NCI-H2107 (cell line): Measurements from ENCODE around the gene SMIM5.

Source experiments
- DNase-seq: peaks from one replicate; lab custom pipeline; 2025; lab: John Stamatoyannopoulos, UW

The SMIM5 gene

DNA sequence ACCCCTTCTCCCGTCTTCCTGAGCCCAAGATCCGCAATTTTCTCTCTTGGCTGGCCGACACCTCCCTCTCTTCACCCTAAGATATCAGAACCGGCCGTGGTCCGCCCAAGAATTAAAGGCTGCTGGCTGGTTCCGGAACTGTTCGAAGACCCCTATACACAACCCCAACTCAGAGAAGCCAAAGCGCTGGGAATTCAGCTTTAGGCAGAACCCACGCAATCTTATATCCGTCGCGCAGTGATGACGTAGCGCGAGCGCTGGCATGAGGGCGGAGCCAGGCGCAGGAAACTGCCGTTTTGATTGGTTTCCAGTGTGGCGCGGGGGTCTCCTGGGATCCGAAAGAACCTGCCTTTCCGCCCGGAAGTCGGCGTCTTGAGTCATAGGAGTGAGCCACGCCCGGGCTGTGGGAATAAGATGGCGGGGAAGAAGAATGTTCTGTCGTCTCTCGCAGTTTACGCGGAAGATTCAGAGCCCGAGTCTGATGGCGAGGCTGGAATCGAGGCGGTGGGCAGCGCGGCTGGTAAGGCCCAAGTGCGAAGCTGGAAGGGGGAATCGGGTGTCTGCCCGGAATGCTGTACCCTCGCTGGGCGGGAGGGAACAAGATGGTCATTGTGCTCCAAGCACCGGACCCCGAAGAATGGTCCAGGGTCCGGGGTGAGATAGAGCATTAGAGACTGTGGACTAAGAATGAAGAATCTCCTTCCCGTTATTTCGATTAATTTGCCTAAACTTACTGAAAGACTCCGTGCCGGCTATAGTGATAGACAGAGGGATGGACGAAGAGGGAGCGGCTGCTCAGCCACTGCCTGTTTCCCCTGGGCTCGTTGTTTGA is 33.9 kb downstream of the SMIM5 start, which contains the start of the genes RECQL5 and SAP30BP:
TSS of gene RECQL5 (minus strand) at position 196 of the 832 bp plus-strand sequence. CDS start 597 bp downstream, outside the sequence.
TSS of gene SAP30BP (plus strand) at position 380 of the 832 bp plus-strand sequence. CDS start at position 415, 35 bp downstream.
- peak; percentile 96 for DNase-seq

DNA sequence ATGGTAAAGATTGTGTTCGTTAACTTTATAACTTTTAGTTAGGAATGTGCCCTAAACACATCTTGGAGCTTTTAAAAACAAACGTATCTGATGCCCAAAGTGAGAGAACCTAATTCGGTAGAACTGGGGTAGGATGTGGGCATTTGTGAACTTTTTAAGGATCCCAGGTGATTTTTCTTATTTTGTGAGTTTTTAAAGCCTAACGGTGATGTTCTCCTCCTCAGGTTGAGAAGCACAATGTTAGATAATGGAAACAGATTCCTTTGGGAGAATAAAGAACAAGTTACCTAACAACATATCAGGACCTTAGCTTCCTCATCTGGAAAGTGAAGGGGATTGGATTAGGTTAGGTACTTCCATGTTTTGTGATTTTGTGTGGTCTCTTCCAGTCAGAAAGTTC is 34.6 kb downstream of the SMIM5 start:
- DNase-seq: no peak

DNA sequence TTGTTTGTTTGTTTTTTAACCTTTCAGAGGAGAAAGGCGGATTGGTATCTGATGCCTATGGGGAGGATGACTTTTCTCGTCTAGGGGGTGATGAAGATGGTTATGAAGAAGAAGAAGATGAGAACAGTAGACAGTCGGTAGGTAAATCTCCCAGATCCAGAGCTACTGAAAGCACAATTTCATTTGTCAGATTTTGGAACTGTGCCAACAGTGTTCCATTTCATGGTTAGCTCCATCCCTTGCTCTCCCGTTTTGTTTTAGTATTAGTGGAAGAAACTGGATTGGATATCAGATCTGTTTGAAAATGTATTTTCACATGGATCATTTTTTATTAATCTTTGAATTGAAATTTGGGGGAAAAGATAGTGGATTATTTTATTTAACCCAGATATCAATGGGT is 35.3 kb downstream of the SMIM5 start:
- no peak for DNase-seq

DNA sequence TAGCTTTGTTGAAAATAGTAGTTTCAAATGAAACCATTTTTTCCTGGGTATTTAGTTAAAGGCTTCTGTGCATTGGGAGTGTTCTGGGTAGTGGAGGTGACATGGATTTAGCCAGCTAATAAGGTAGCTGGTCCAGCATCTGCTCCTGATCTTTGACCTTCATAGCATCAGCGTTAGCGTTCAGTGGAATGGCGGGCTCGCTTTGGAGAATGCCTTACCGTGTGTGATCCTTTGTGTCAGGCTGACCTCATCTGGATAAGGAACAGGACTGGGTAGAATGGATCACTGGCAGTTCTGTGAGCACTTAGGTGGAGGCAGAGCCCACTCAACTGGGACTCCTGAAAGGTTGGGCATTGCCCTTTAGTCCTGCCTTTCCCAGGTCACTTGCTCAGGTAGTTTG is 37.6 kb downstream of the SMIM5 start:
- no peak for DNase-seq

DNA sequence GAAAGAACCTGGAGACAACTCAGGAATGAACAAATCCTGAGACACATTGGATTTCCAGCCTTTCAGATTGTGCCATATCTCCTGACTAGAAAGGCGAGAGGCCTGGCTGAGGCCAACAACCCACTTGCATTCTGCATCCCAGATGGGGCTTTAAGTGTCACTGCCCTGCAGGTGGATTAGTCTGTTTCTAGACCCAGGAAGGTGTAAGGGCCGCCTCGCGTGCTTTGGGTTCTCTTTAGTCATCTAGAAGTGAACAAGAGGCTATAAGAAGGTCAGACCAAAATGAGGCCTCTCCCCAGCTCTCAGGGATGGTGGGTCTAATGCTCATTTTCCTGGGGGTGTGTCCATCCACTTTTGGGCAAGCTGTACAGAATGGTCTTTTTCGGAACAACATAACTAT is 38.8 kb downstream of the SMIM5 start:
- DNase-seq: no peak

DNA sequence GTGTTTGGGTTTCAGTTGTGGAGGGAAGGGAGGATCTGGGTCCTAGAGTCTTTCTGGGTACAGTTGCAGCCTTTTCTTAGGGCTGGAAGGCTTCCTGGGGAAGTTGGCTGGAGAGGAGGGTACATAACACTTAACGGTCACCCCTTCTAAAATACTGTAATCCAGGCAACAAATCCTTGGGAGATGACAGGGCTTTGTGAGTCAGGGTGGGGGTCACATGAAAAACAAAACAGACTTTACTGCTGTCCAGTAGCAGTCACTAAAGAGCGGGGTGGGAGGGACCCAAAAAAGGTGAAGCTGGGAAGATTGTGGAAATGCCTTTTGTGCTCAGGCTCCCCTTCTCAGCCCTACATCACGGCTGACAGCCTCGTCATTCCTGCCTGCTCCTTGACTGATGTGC is 40.3 kb downstream of the SMIM5 start:
- DNase-seq: no peak

DNA sequence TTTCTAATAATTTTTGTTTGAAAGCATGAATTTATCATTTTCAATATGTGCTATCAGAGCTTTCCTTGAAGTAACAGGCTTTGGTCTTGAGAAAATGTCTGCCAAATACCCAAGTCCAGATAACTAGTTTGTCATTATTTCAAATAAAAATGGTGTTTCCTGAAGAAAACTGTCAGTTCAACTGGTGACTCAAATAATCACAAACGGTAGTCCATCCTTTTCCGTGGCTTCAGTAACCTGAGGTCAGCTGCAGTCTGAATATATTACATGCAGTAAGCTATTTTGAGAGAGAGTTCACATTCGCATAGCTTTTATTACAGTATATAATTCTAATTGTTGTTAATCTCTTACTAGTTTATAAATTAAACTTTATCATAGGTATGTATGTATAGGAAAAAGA is 43.2 kb downstream of the SMIM5 start:
- DNase-seq: no peak

DNA sequence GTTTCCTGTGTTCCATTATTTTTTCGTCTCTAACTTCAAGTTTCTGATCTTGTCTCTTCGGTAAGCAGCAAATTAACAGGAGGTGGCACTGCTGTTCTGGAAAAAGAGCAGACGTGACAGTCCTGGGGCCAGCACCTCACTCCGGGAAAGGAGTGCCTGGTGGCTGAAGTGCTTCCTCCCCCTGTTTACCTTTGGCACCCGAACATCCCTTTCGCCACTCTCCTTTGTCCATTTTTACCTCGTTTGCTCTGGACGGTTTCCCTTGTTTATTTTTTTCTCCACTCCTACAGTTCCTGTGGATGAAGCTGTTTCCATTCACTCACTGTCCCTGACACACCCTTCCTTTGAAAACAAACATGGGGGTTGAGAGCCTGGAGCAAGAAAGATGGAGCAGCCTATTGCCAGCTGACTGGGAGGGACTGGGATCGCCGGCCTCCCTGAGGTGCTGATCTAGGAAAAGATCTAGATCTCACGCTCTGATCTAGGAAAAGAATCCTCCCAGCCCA is 46.5 kb downstream of the SMIM5 start:
- DNase-seq: no peak

DNA sequence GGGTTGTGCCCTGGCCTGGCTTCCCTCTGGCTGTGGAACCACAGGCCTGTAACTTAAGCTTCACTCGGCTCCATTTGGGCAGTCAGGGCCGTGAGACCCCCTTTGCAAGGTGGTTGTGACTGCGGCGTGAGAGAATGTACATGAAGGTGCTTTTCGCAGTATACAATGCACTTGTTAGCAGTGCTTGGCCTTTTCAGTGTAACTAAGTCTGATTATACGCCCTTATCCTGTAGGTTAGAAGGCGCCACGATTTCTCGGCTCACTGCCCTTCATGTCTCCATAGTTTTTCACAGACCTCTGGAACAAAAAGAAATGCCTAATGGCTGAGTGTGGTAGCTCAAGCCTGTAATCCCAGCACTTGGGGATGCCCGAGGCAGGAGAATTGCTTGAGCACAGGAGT is 47.2 kb downstream of the SMIM5 start:
- DNase-seq: no peak

DNA sequence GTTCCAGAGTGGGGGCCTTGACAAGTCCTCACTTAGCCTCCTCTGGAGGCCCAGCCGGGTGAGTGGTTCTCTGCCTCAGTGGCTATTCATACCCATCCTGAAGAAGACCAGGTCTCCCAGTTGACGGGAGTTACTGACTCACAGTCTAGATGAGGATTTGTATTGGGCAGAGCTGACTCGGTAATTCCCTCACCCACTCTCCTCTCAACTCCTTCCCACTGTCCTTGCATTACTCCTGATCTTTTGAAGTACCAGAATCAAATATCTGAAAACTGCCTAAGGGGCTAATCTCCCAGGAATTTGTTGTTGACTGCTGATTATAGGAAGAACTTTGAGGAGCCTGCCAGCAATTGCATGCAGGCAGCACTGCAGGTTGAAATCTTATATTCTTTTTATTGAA is 48.1 kb downstream of the SMIM5 start:
- DNase-seq: no peak

DNA sequence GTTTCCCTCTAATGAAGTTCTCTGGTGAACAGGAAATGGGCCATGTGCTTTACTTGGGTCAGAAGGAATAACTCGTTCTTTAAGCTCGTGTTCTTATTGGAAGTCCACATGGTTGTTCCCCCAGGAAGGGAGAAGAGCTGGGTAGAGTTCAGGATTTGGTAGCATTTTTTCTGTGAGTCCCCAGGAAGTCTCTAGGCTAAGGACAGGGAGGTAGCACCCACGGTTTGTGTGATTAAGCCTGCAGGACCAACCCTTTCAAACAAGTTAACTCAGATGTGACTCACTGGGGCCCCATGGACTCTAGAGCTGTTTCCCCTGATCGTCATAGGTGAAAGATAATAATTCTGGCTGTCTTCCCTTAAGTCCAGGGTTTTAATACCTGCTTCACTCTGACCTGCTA is 50.3 kb downstream of the SMIM5 start:
- no peak for DNase-seq

DNA sequence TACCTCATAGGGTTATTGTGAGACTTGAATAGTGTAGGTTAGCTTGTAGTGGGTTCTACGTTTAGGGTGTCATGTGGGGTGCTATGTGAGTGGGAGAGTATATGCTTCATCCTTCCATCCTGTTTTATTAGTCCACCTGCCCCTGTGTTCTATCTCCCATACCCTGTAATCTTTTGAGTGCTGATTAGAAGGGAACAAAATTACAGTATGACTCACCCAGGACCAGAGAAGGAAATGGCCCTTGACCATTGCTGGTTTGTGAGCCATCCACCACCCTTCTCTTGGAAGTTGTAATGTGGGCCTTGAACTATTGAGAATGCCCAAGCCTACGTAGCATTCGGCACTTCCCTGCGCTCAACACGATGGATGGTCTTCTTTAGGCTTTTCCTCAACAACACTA is 51.0 kb downstream of the SMIM5 start:
- no peak for DNase-seq

DNA sequence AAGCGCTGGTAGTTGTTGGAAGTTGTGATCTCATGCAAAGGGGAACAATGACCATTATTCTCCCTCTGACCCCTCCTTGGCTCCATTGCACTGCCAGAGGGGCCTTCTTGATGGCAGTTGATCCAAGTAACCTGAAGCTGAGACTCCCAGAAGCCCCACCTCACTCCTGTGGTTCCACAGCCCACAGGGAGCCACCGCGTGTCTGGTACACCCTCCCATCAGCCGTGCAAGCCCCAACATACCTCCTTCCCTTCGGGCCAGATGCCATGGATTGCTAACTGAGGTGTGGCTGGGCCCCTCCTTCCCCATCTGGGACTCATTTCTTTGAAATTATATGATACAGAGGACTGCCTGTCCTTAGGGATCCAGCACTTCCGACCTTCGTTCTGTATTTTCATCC is 51.7 kb downstream of the SMIM5 start:
- no peak for DNase-seq

DNA sequence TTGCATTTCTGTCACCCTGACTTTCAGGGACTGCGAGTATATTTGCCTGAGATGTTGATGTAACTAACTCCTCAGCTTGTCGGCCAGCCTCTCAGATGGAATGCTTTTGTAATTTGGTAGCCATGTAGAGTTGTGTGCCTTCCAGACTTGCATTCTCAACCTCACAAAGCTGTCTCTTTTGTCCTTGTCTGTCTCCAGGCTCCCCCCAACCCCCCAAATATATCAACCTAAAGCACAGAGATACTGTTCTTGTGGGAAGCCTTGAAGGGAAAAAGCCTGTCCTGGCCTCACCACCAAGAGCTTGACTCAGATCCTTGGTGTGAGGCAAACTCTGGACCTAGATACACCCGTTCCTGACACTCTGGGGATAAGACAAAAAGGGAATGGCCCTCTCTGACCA is 52.3 kb downstream of the SMIM5 start:
- no peak for DNase-seq

DNA sequence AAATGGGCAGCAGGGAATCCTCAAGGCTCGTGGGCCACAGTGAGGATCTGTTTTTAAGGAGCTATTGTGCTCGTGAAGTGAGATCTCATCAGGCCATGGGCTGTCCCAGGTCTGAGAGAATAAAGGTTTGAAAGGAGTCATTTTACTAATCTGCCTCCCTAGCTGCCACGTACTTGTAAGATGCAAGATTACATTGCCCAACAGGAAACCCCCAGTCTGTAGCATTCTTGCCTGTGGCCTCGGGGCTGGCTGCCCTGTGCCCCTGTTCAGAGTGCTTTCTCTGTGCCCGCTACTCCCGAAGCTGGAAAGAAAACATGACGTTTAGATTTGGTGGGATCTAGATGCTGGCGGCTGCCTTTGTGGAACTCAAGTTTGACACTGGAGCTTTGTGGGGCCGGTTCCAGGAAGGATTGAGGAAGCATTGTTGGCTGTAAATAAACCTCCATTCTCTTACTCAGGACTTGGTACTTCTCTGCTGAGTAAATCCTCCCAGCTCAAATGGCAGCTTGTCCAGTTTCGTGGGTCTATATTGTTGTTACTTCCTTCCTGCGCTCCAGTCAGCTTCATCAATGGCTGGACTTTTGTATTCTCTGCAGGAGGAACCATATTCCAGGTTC is 55.1 kb downstream of the SMIM5 start:
- no peak for DNase-seq

DNA sequence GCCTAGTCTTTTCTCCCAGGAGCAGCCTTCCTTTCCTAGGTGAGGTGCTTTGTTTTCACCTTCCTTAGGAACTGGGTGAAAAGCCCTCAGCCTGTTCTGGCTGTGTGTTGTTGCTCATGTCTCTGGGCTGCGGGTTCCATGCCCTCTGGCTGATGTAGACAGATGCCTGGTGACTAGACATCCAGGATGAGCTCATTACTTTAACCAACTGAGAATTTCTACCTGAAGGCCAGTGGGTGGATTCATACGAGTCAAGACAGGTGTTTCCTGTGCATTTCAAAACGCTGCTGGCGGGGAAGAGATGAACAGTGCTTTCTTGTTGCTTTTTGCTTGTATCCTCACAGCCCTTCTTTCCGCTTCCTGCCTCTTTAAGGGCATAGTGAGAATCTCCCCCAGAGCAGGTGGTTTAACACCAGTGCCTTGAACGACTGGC is 56.2 kb downstream of the SMIM5 start:
- DNase-seq: no peak
